Hepatic stellate cell (primary cell): ENCODE results near the gene ZBTB17.
"Not testable (repeated sequence)": the region's sequence is repeated elsewhere in the genome, so short reads cannot be mapped to it uniquely, and the experiment has no call there.

ENCODE experiments used
- DNase-seq: peaks from one replicate; pipeline ENCODE4 v3.0.0; 2011; ENCODE audit warnings: low spot score

The ZBTB17 gene

GRCh38 chr1:15988856-15989736 lies 13.2 kb upstream of the ZBTB17 start:
- DNase-seq: no peak

GRCh38 chr1:15985611-15986297 lies 9.9 kb upstream of the ZBTB17 start:
- DNase-seq: no peak

GRCh38 chr1:15983275-15983674 lies 7.4 kb upstream of the ZBTB17 start:
- DNase-seq: no peak

- DNase-seq: no peak
Measured at GRCh38 chr1:15981679-15982078, 5.8 kb upstream of the ZBTB17 start.

- not testable (repeated sequence) for DNase-seq
Measured at GRCh38 chr1:15977947-15978346, 2.0 kb upstream of the ZBTB17 start.

GRCh38 chr1:15975358-15975804 lies 520 bp downstream of the ZBTB17 start:
- peak; percentile 66 for DNase-seq

GRCh38 chr1:15974855-15975254 lies 1.0 kb downstream of the ZBTB17 start:
- DNase-seq: no peak

GRCh38 chr1:15973772-15974171 lies 2.1 kb downstream of the ZBTB17 start:
- DNase-seq: no peak

GRCh38 chr1:15972409-15972808 lies 3.5 kb downstream of the ZBTB17 start:
- no peak for DNase-seq

GRCh38 chr1:15970911-15971310 lies 5.0 kb downstream of the ZBTB17 start:
- DNase-seq: no peak

GRCh38 chr1:15969321-15969880 lies 6.5 kb downstream of the ZBTB17 start:
- no peak for DNase-seq

- DNase-seq: no peak
Measured at GRCh38 chr1:15968172-15968571, 7.7 kb downstream of the ZBTB17 start.

- no peak for DNase-seq
Measured at GRCh38 chr1:15966956-15967344, 9.0 kb downstream of the ZBTB17 start.

GRCh38 chr1:15966081-15966955 lies 9.6 kb downstream of the ZBTB17 start:
- peak; percentile 31 for DNase-seq

GRCh38 chr1:15965228-15965767 lies 10.6 kb downstream of the ZBTB17 start:
- DNase-seq: peak; percentile 59

- no peak for DNase-seq
Measured at GRCh38 chr1:15963968-15964648, 11.8 kb downstream of the ZBTB17 start.

- no peak for DNase-seq
Measured at GRCh38 chr1:15963363-15963967, 12.4 kb downstream of the ZBTB17 start.

- DNase-seq: no peak
Measured at GRCh38 chr1:15962671-15963362, 13.1 kb downstream of the ZBTB17 start.

- DNase-seq: no peak
Measured at GRCh38 chr1:15962176-15962575, 13.7 kb downstream of the ZBTB17 start.

- no peak for DNase-seq
Measured at GRCh38 chr1:15961492-15961891, 14.4 kb downstream of the ZBTB17 start.
